Liver (tissue), 9 donors: ENCODE measurements around the gene NSMCE4A. TPM values are rescaled to one million over a fixed set of nuclear protein-coding genes. Genes with fewer than 3 reads are reported as not detected.
"Not testable (repeated sequence)": the region's sequence is repeated elsewhere in the genome, so short reads cannot be mapped to it uniquely, and the experiment has no call there.

Experiments used
- DNase-seq: peaks from one replicate; pipeline ENCODE4 v3.0.0-alpha.2; 2017; ENCODE audit warnings: low spot score
- H3K27ac ChIP-seq, 2 donors: one replicate each; pipeline ENCODE4 v1.7.0; 2013; ENCODE audit warnings: inconsistent platforms in 2 of 2, low read length in 2 of 2, control low read depth in 1 of 2, low read depth in 1 of 2, mild to moderate bottlenecking in 1 of 2
- H3K27me3 ChIP-seq, 4 donors: one replicate each; pipeline versions ENCODE4 v1.6.1 to v1.7.0; 2013; ENCODE audit warnings: low read length in 3 of 4, inconsistent platforms in 1 of 4, mild to moderate bottlenecking in 1 of 4, moderate library complexity in 1 of 4; ENCODE audit not compliant: control insufficient read depth in 4 of 4, insufficient read depth in 4 of 4
- H3K36me3 ChIP-seq, 4 donors: one replicate each; pipeline versions ENCODE4 v1.6.1 to v1.7.0; 2013; ENCODE audit warnings: low read length in 3 of 4, mild to moderate bottlenecking in 3 of 4, low read depth in 1 of 4, moderate library complexity in 1 of 4; ENCODE audit not compliant: control insufficient read depth in 4 of 4, insufficient read depth in 3 of 4
- H3K4me1 ChIP-seq, 4 donors: one replicate each; pipeline versions ENCODE4 v1.6.1 to v1.7.0; 2013; ENCODE audit warnings: low read length in 3 of 4, mild to moderate bottlenecking in 3 of 4, moderate library complexity in 1 of 4; ENCODE audit not compliant: control insufficient read depth in 4 of 4, insufficient read depth in 4 of 4
- H3K4me3 ChIP-seq, 3 donors: one replicate each; pipeline versions ENCODE4 v1.6.1 to v1.7.0; 2013; ENCODE audit warnings: low read length in 3 of 3, control low read depth in 1 of 3, low read depth in 1 of 3, mild to moderate bottlenecking in 1 of 3
- H3K9ac ChIP-seq, 2 donors: one replicate each; pipeline ENCODE4 v1.7.0; 2013; ENCODE audit warnings: low read length in 2 of 2, mild to moderate bottlenecking in 2 of 2, moderate library complexity in 2 of 2, control low read depth in 1 of 2, low read depth in 1 of 2
- H3K9me3 ChIP-seq, 4 donors: one replicate each; pipeline versions ENCODE4 v1.6.1 to v1.7.0; 2013; ENCODE audit warnings: low read length in 3 of 4; ENCODE audit not compliant: control insufficient read depth in 4 of 4
- EGR1 ChIP-seq, 2 donors: IDR thresholded peaks; 2 replicates each; pipeline ENCODE4 v1.6.1; 2016 to 2018; ENCODE audit warnings: antibody characterized with exemption in 2 of 2, low read depth in 2 of 2
- FOXA2 ChIP-seq: IDR thresholded peaks from 2 replicates; pipeline ENCODE4 v1.6.1; 2016; ENCODE audit warnings: antibody characterized with exemption
- HNF4A ChIP-seq, 2 donors: conservative IDR thresholded peaks; 2 replicates each; pipeline ENCODE4 v1.6.1; 2016; ENCODE audit warnings: antibody characterized with exemption in 2 of 2, mild to moderate bottlenecking in 2 of 2
- RAD21 ChIP-seq, 2 donors: IDR thresholded peaks; 2 replicates each; pipeline ENCODE4 v1.6.1; 2016; ENCODE audit warnings: antibody characterized with exemption in 2 of 2, mild to moderate bottlenecking in 2 of 2
- WGBS: extraction: QIAGEN DNeasy Blood & Tissue Kit; methylation state at CpG from one replicate; pipeline ENCODE4 v1.1.7; 2013; 5-methylcytosine and 5-hydroxymethylcytosine counted together
- polyA plus RNA-seq, 2 donors: library from polyadenylated mRNA; stranded (reverse) in 1 of 2; unstranded in 1 of 2; fragments of 200-250 nt in 1 of 2; fragments of >200 nt in 1 of 2; fragmentation: Nextera tagmentation in 1 of 2; extraction: Ambion mirVana in 1 of 2; gene quantifications; one replicate each; pipeline versions ENCODE4 v1.2.1 to v1.2.3, GENCODE V29; 2013 to 2015
- total RNA-seq, 2 donors: library from RNA; depleted of rRNA; stranded (reverse); fragments of >200 nt; gene quantifications; one replicate each; pipeline ENCODE4 v1.2.3, GENCODE V29; 2014
- TF ChIP-seq, protein P1 (sequence below): fragments of 150-350 bp; IDR thresholded peaks from 2 replicates; pipeline ENCODE4 v1.5.1; 2017; ENCODE audit warnings: improper control_type of control experiment, low read depth, low read length; ENCODE audit not compliant: missing input control
- TF ChIP-seq, protein P2 (sequence below): IDR thresholded peaks from 2 replicates; pipeline ENCODE4 v1.6.1; 2016; ENCODE audit warnings: antibody characterized with exemption
- TF ChIP-seq, protein P3 (sequence below): IDR thresholded peaks from 2 replicates; pipeline ENCODE4 v1.6.1; 2016; ENCODE audit warnings: antibody characterized with exemption
- TF ChIP-seq, protein P4 (sequence below): IDR thresholded peaks from 2 replicates; pipeline ENCODE4 v1.6.1; 2016; ENCODE audit warnings: antibody characterized with exemption, mild to moderate bottlenecking
- TF ChIP-seq, protein P5 (sequence below): IDR thresholded peaks from 2 replicates; pipeline ENCODE4 v1.6.1; 2016; ENCODE audit warnings: antibody characterized with exemption
- donor health status: healthy.
- donor health status: healthy.
- donor health status: healthy.
- donor health status: healthy.
- donor health status: healthy.

Gene NSMCE4A
- total and polyA plus RNA-seq, 4 donors: 16.8 to 46.5 (median 30.8) TPM

DNA sequence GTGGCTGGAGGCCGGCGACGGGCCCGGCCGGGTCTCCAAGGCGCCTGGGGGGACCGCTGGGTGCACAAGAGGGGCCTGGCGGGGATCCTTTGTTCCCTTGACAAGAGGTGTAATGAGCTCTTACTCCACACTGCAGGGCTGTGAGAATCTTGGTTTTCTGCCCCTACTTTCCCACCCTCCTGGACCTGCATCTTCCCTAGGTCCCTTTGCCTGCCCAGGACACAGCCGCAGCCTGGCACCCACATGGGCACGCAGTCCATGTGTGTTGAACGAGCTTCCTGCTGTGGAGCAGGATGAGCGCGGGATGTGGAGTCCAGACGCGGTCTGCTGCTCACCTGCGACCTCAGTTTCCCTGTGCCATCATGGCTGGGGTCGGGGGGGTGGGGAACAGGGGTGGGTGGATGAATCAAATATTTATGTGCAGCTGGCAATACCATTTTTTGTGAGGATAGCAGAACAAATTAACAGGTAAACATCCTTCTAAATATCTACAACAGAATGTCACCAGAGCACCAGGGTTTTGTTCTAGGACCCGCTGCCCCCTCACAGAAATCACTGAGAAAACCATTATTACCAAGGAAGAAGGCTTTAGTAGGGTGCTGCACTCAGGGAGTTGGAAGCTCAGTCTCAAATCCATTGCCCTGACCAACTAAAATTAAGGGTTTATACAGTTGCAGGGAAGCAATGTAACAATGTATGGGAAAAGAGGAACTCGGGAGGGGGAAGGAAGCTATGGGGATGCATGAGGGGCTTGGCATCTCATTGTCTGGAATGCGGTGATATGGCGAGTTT lies 474 bp upstream of the NSMCE4A start:
- Histone ChIP-seq H3K27ac (peak overlapping the region; percentile 91 to 96), H3K9ac (peak overlapping the region; percentile 10 to 41), H3K27me3 (no peaks in the 10 kb centered on the region), H3K4me3 (peak overlapping the region; percentile 82 to 94 (median 87)), H3K4me1 (peaks cover 5 to 32% (median 20%) of the 10 kb centered on the region in 4 donors), H3K9me3 (no peaks in the 10 kb centered on the region), H3K36me3 (peaks cover 0 to 2% (median 0%) of the 10 kb centered on the region in 4 donors)
- no peak for DNase-seq
- 36% methylated on average over 21 of the region's 21 CpGs for WGBS
- TF ChIP-seq, protein P1, sequence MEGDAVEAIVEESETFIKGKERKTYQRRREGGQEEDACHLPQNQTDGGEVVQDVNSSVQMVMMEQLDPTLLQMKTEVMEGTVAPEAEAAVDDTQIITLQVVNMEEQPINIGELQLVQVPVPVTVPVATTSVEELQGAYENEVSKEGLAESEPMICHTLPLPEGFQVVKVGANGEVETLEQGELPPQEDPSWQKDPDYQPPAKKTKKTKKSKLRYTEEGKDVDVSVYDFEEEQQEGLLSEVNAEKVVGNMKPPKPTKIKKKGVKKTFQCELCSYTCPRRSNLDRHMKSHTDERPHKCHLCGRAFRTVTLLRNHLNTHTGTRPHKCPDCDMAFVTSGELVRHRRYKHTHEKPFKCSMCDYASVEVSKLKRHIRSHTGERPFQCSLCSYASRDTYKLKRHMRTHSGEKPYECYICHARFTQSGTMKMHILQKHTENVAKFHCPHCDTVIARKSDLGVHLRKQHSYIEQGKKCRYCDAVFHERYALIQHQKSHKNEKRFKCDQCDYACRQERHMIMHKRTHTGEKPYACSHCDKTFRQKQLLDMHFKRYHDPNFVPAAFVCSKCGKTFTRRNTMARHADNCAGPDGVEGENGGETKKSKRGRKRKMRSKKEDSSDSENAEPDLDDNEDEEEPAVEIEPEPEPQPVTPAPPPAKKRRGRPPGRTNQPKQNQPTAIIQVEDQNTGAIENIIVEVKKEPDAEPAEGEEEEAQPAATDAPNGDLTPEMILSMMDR: peak; percentile 54
- TF ChIP-seq RAD21 (IDR thresholded peaks at IDR 0.05): no peak

DNA sequence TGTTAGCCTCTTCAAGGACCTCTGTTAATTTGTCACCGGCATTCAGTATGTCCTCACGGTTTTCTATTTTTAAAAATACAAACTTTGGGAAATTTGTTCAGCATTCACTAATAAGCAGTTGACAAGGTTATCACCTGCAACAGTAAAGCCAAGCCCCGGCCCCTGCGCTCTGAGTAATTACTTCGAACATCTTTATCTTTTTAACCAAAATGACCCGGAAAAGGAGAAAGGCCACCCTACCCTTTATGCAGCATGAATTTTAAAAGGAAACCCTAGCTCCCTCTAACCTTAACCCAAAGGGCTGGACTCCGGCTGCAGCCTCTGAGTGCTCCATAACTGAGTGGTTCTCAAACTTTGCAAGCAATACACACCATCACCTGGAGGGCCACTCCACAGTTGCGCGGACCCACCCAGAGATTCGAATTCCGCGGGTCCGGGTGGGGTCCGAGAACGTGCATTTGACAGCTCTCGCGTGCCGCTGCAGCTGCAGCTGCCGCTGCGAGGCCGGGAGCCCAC lies 940 bp downstream of the NSMCE4A start:
- WGBS: 4% methylated on average over 21 of the region's 21 CpGs
- DNase-seq: no peak
- Histone ChIP-seq H3K36me3 (peaks cover 0 to 2% (median 0%) of the 10 kb centered on the region in 4 donors), H3K9ac (peak overlapping the region; percentile 10 to 66), H3K4me3 (peak overlapping the region; percentile 82 to 94 (median 87)), H3K9me3 (no peaks in the 10 kb centered on the region), H3K27ac (peak overlapping the region; percentile 91 to 96), H3K27me3 (no peaks in the 10 kb centered on the region), H3K4me1 (peaks cover 5 to 38% (median 23%) of the 10 kb centered on the region in 4 donors)
- peak in 1 of 2 donors; percentile 3 for TF ChIP-seq RAD21 (IDR thresholded peaks at IDR 0.05)
- TF ChIP-seq, protein P2, sequence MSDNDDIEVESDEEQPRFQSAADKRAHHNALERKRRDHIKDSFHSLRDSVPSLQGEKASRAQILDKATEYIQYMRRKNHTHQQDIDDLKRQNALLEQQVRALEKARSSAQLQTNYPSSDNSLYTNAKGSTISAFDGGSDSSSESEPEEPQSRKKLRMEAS: no peak

GRCh38 chr10:121969086-121969485 lies 5.9 kb downstream of the NSMCE4A start:
- DNase-seq, H3K27ac ChIP-seq, H3K9me3 ChIP-seq, H3K9ac ChIP-seq, H3K4me3 ChIP-seq, H3K27me3 ChIP-seq: not testable (repeated sequence)
- peaks cover 5 to 20% (median 13%) of the 10 kb centered on the region in 4 donors for H3K4me1 ChIP-seq
- 77% methylated on average over 8 of the region's 8 CpGs for WGBS
- peaks cover 17 to 39% (median 35%) of the 10 kb centered on the region in 4 donors for H3K36me3 ChIP-seq

DNA sequence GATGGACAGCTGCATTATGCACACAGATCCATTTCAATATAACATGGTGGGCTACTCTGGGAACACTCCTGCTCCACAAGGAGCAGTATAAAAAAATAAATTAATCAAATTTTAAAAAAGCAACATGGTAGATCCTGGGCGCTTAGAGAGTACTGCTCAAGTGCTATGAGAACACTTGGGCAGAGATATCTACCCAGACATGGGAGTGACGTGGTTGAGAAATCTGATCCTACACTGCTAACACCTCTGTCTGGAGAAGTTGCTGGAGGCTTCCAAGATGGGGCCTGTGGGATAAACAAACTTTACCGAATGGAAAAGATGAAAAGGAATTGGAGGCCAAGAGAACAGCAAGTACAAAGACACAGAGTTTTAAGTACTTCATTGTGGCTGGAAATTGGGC lies 9.0 kb downstream of the NSMCE4A start:
- WGBS: 96% methylated on average over 3 of the region's 3 CpGs
- H3K27me3 ChIP-seq: no peaks in the 10 kb centered on the region
- no peak overlapping the region for H3K9ac ChIP-seq
- no peak overlapping the region for H3K27ac ChIP-seq
- no peak overlapping the region for H3K4me3 ChIP-seq
- no peak for DNase-seq
- peaks cover 17 to 47% (median 34%) of the 10 kb centered on the region in 4 donors for H3K36me3 ChIP-seq
- no peaks in the 10 kb centered on the region for H3K9me3 ChIP-seq
- H3K4me1 ChIP-seq: peaks cover 1 to 10% (median 3%) of the 10 kb centered on the region in 4 donors
- TF ChIP-seq EGR1 (IDR thresholded peaks at IDR 0.05; ENCODE audit: low read depth in 2 of 2) (no peak), HNF4A (conservative IDR thresholded peaks at IDR 0.05) (no peak), FOXA2 (no peak)
- TF ChIP-seq, protein P3, sequence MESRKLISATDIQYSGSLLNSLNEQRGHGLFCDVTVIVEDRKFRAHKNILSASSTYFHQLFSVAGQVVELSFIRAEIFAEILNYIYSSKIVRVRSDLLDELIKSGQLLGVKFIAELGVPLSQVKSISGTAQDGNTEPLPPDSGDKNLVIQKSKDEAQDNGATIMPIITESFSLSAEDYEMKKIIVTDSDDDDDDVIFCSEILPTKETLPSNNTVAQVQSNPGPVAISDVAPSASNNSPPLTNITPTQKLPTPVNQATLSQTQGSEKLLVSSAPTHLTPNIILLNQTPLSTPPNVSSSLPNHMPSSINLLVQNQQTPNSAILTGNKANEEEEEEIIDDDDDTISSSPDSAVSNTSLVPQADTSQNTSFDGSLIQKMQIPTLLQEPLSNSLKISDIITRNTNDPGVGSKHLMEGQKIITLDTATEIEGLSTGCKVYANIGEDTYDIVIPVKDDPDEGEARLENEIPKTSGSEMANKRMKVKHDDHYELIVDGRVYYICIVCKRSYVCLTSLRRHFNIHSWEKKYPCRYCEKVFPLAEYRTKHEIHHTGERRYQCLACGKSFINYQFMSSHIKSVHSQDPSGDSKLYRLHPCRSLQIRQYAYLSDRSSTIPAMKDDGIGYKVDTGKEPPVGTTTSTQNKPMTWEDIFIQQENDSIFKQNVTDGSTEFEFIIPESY: no peak
- TF ChIP-seq, protein P1: no peak
- TF ChIP-seq, protein P4, sequence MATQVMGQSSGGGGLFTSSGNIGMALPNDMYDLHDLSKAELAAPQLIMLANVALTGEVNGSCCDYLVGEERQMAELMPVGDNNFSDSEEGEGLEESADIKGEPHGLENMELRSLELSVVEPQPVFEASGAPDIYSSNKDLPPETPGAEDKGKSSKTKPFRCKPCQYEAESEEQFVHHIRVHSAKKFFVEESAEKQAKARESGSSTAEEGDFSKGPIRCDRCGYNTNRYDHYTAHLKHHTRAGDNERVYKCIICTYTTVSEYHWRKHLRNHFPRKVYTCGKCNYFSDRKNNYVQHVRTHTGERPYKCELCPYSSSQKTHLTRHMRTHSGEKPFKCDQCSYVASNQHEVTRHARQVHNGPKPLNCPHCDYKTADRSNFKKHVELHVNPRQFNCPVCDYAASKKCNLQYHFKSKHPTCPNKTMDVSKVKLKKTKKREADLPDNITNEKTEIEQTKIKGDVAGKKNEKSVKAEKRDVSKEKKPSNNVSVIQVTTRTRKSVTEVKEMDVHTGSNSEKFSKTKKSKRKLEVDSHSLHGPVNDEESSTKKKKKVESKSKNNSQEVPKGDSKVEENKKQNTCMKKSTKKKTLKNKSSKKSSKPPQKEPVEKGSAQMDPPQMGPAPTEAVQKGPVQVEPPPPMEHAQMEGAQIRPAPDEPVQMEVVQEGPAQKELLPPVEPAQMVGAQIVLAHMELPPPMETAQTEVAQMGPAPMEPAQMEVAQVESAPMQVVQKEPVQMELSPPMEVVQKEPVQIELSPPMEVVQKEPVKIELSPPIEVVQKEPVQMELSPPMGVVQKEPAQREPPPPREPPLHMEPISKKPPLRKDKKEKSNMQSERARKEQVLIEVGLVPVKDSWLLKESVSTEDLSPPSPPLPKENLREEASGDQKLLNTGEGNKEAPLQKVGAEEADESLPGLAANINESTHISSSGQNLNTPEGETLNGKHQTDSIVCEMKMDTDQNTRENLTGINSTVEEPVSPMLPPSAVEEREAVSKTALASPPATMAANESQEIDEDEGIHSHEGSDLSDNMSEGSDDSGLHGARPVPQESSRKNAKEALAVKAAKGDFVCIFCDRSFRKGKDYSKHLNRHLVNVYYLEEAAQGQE: no peak
- TF ChIP-seq, protein P5, sequence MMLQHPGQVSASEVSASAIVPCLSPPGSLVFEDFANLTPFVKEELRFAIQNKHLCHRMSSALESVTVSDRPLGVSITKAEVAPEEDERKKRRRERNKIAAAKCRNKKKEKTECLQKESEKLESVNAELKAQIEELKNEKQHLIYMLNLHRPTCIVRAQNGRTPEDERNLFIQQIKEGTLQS: no peak
